Amniotic stem cell (primary cell): ENCODE results near the gene SETD1B.
"Not testable (repeated sequence)": the region's sequence is repeated elsewhere in the genome, so short reads cannot be mapped to it uniquely, and the experiment has no call there.

Experiments
- DNase-seq: peaks from one replicate; lab custom pipeline; 2025; lab: John Stamatoyannopoulos, UW

SETD1B gene

DNA sequence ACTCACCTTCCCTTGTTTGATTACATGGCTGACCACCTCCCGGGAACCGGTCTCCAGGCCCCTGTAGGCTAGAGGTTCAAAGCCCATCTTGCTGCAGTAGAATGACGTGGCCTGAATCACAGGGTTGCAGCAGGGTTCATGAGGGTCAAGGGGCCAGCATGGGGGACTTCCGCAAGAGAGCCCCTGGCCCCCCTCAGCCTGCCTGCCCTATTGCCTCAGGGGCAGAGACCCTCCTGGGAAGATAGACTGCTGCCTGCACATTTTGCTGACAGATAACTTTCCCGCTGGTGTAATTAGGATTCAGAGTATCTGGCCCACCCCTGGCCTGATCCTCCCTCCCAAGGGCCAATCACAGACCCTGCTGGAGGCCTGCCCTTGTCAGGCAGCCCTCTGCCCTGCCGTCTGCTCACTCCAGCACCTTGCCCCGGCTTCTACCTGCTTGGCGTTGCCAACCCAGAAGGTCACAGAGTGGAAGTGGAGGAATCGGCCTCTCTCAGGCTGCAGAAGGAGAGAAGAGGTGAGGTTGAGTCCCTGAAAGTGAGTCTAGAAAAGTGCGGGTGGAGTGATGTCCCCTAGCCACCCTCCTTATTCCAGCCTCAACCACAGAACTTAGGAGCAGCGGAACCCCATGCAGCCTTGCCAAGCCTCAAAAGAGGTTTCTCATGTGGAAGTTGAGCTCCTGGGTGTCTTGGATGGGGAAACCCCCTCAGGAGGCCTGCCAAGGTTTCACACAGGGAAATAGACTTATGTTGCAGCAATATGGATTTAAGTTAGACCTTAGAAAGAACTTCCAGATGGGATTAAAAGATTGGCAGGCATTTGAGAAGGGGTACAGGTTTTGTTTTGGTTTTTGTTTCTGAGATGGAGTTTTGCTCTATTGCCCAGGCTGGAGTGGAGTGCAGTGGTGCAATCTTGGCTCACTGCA, 53.8 kb downstream of the SETD1B start:
- DNase-seq, result no peak

DNA sequence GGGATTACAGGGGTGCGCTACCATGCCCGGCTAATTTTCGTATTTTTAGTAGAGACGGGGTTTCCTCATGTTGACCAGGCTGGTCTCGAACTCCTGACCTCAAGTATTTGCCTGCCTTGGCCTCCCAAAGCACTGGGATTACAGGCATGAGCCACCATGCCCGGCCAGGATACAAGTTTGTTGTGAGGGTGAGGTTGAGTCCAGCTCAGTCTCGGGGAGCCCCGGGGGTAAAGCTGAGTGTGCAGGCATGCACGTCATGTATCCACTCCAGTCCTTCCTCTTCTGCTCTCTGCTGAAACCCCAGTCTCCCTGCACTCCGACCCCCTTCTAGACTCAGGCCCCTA, 54.5 kb downstream of the SETD1B start:
- no peak for DNase-seq

DNA sequence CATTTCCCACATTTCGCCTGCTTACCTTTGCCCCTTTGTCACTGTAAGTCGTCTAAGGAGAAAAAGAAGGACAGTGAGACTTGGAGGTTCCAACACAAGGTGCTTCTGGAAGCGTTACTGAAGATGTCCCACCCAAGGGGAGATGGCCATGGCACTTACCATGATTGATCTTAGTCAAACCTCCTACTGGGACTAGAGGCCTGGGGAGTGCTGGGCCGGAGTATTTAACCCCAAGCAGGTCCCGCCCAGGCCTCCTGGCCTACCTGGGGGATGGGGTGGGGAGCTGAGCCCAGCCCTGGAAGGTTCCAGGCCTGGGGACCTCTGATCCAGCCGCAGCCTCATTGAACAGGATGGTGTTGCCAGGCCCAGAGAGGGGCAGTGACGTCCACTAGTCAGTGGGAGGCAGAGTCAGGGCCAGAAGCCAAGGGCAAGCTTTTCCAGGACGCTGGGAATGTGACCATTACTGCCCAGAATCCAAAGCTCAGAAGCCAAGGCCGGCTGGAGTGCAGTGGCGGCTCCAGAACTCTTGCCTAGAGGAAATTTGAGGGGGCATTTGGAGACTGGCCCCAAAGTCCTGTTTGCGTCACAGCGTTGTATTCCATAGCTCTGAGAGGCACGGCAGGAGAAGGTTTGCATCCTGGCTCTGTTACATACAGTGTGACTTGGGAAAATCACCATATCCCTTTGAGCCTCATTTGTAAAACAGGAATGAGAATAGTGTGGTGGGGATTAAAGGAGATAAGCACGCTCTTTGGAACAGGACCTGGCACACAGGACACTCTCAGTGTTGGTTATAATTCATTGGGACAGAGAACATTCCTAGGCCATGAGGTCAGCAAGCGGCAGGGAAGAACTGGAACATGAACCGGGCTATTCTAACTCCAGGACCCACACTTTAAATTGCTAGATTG, 55.1 kb downstream of the SETD1B start, which contains the start of gene HPD:
Gene HPD, minus strand, starts transcription at position 198 of the 911 bp plus-strand sequence. Its CDS starts 36 bp downstream, at position 162.
- peak; percentile 13 for DNase-seq

DNA sequence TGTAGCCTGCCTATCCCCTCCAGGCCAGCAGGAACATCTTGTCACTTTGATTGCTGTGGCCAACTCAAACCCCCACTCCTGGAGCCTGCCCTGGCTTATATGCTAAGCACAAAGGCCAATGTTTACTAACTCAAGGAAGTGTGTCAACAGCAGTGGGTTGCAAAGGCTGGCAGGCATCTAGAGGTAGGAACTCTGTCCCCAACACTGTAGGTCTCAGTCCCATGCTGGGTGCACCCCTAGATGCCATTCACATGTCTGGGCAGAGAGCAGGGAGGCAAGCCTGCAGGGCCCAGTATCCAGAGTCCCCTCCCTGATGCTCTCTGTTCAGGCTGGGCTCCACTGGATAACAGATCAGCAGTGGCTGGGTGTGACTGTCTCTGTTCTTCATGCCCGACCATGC, 56.4 kb downstream of the SETD1B start:
- DNase-seq, result no peak

DNA sequence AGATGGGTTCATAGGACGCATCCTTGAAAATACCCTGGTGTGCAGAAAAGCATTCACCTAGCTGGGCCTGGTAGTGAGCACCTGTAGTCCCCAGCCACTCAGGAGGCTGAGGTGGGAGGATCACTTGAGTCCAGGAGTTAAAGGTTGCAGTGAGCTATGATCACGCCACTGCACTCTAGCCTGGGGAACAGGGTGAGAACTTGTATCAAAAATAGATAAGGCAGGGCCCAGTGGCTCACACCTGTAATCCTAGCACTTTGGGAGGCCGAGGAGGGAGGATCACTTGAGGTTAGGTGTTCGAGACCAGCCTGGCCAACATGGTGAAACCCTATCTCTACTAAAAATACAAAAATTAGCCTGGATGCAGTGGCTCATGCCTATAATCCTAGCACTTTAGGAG, 56.9 kb downstream of the SETD1B start:
- not testable (repeated sequence) for DNase-seq

DNA sequence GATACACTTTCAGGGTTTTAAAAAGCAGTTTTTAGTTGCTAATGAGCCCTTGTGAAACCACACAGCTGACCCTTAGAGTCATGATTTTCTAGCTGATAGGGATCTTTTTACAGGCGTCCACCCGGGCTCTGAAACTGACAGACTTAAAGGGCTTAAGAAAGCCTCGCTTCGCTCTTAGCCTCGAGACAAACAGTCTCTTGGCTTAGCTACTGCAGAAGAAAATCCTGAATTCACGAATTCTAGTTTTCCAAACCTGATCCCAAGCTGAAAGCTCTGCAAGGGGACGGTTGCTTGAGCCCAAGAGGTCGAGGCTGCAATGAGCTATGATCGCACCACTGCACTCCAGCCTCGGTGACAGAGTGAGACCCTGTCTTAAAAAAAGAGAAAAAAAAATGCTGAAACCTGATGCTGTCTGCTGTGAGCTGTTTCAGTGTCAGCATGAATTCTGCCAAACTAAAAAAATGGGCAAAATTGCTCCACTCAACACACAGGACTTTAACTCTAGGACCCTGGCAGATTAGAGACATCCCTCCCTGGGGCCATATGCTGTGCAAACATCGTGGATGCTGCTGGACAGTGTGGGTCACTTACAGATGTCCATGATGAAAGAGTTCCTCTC, 57.9 kb downstream of the SETD1B start:
- peak; percentile 21 for DNase-seq

DNA sequence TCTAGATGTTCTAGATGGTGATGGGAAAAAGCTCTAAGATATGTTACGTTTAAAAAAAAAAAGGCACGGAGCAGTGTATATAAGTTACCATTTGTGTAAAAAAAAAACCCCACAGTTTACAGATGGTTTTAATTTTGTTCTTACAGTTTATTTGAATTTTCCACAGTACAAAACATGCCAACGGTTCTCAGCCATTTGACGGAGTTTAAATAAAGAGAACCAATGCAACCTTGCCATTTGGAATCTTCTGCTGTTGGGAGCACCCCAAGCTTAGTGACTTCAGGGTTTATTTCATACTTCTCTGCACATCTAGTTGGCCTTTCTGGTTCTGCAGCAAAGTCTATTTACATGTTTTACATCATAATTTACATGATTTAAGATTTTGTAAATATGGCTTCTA, 62.5 kb downstream of the SETD1B start:
- no peak for DNase-seq

DNA sequence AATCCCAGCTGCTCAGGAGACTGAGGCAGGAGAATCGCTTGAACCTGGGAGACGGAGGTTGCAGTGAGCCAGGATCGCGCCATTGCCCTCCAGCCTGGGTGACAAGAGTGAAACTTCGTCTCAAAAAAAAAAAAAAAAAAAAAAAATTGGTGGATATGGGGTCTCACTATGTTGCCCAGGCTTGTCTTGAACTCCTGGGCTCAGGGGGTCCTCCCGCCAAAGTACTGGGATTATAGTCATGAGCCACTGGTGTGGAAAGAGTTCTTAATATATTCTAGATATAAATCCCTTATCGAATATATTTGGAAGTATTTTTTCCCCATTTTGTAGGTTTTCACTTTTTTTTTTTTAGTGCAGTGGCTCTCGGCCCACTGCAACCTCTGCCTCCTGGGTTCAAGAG, 65.4 kb downstream of the SETD1B start:
- not testable (repeated sequence) for DNase-seq

DNA sequence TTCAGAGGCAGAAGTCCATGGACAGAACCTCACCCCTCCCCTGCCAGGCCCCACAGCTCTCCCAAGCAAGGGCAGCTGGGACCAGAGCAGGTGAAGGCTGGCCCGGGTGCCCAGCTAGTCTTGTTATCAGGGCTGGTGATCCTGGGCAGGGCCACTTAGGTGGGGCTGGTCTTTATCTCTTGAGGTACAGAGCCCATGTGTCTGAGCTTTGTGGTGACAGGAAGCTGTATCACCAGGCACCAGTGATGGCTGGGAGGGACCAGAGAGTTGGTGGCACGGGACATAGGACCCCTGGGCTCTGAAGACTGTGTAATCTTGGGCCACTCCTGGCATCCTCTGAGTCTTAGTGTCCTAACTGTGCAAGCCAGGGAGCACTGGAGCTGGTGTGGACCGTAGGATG, 67.7 kb downstream of the SETD1B start:
- DNase-seq, result no peak

DNA sequence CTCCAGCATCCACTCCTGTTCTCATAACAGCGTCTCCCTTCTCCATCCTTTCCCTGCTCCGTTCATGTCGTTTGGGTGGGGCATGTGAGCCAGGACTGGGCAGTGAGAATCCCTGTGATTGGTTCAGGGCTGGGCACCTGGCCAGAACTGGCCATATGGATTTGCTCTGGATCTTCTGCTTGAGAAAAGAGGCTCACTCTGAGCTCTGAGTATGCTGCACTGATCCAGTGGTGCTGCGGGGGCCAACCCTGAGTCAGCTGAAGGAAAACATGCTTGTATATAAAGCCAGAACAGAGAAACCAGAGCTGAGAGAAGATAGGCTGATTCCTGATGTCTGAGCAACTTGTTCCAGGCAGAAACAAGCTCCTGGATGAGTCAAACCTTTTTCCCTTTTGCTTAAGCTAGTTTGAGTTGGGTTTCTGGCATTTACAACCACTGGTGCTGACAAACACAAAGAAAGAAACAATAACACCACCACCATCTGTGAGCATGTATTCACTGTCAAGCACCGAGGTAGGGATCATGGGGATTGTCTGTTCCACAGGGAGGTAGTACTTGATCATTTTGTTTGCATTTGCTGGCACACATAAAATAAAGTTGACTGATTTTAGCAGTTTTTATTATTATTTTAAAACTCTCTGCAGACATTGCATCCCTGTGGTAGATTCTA, 68.9 kb downstream of the SETD1B start:
- DNase-seq, result peak; percentile 90

DNA sequence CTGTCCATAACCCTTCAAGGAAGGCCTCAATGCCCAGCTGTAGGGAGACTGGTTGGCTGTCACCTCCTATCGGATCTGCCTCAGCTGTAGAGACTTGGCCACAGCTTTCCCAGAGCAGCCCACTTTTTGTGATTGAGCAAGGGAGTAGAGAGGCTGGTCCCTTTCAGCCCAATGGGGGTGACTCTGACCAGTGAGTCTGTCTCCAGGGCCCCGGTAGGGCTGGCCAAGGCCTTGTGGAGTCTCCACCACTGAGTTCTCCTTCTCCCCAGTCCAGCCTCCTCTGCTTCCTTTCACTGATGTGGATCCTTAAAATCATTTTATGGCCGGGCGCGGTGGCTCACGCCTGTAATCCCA, 69.4 kb downstream of the SETD1B start:
- no peak for DNase-seq

DNA sequence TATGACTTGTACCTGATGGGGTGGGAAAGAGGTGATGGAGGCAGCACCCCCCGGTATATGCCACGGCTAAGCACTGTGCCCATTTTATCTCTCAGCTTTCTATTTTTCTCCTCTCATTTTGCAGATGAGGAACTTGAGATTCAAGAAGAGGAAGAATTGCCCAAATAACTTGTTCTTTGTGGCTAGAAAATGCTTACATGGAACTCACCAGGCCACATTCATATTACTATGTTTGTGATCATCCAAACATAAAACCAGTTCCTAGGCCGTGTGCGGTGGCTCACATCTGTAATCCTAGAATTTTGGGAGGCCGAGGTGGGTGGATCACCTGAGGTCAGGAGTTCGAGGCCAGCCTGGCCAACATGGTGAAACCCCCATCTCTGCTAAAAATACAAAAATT, 70.3 kb downstream of the SETD1B start:
- no peak for DNase-seq

DNA sequence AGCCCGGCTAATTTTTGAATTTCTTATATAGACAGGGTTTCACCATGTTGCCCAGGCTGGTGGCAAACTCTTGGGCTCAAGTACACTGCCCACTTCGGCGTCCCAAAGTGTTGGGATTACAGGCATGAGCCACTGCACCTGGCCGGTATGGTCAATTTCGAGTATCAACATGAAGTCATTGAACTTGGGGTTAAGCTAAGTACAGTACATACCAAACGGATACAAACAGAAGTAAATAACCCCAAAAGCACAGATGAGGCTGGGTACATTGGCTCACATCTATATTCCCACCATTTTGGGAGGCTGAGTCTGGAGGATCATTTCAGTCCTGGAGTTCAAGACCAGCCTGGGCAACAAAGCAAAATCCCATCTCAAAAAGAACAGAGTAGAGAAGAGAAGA, 71.8 kb downstream of the SETD1B start:
- no peak for DNase-seq

DNA sequence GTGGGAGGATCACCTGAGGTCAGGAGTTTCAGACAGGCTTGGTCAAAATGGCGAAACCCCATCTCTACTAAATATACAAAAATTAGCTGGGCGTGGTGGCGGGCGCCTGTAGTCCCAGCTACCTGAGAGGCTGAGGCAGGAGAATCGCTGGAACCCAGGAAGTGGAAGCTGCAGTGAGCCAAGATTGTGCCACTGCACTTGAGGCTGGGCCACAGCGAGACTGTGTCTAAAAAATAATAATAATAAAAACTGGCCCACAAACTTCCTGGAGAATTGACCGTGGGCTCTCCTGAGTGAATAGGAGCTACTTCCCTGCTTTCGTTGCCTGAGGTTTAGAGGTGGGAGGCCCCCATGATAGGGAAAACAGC, 72.3 kb downstream of the SETD1B start:
- DNase-seq, result not testable (repeated sequence)
